Measurements from ENCODE around the gene KCNJ10. TPM values are rescaled to one million over a fixed set of nuclear protein-coding genes. Genes with fewer than 3 reads are reported as not detected.

The KCNJ10 gene
- total RNA-seq, 1 donor from 2014 or later = not detected

GRCh38 chr1:159978107-159978398, 91.9 kb downstream of the KCNJ10 start:
- Mint-ChIP-seq H3K27ac (ENCODE audit: unreplicated experiment) (no peak overlapping the region), H3K4me1 (ENCODE audit: low read depth, unreplicated experiment) (peaks cover 6% of the 10 kb centered on the region), H3K4me3 (ENCODE audit: unreplicated experiment) (no peak overlapping the region), H3K27me3 (ENCODE audit: unreplicated experiment) (peaks cover 2% of the 10 kb centered on the region), H3K36me3 (ENCODE audit: unreplicated experiment) (peaks cover 13% of the 10 kb centered on the region), H3K9me3 (ENCODE audit: unreplicated experiment) (peaks cover 8% of the 10 kb centered on the region)
- no peak for DNase-seq
- TF ChIP-seq, protein P1, sequence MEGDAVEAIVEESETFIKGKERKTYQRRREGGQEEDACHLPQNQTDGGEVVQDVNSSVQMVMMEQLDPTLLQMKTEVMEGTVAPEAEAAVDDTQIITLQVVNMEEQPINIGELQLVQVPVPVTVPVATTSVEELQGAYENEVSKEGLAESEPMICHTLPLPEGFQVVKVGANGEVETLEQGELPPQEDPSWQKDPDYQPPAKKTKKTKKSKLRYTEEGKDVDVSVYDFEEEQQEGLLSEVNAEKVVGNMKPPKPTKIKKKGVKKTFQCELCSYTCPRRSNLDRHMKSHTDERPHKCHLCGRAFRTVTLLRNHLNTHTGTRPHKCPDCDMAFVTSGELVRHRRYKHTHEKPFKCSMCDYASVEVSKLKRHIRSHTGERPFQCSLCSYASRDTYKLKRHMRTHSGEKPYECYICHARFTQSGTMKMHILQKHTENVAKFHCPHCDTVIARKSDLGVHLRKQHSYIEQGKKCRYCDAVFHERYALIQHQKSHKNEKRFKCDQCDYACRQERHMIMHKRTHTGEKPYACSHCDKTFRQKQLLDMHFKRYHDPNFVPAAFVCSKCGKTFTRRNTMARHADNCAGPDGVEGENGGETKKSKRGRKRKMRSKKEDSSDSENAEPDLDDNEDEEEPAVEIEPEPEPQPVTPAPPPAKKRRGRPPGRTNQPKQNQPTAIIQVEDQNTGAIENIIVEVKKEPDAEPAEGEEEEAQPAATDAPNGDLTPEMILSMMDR (IDR thresholded peaks at IDR 0.05; ENCODE audit: partially characterized antibody, unreplicated experiment) = no peak

DNA sequence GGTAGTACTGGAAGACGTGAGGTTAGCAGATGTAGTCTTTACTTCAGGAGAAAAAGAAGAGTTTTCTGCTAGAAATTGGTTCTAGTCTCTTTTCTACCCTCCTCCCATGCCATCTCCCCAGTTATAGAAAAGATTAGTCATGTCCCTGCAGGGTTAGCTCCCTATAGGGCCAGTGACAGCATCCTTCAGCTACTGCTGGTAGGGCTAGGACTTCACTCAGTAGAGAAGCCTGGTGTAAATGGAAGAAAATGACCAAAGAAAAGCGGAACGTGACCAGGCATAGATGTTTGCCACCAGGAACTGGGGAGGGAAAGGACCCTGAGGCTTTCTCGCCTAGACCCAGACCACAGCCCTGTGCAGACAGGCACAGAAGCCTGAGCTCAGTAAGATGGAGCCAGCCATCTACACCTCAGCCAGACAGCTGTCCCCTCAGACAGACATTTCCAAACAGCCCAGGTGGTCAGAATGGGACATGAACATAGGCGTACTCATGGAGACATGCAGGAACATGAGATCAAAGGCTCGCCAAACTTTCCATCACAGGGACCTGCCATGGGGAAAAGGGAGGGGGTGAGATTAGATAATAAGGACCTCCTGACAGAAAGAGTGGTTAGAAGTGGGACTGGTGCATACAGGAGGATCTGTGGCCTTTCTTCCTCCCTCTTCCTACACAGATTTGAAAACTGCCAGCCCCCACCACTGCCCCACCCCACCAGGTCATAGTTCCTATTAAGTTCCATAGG, 92.4 kb downstream of the KCNJ10 start:
- peaks cover 2% of the 10 kb centered on the region for H3K27me3 Mint-ChIP-seq (ENCODE audit: unreplicated experiment)
- no peak for DNase-seq
- peaks cover 6% of the 10 kb centered on the region for H3K4me1 Mint-ChIP-seq (ENCODE audit: low read depth, unreplicated experiment)
- H3K27ac Mint-ChIP-seq (ENCODE audit: unreplicated experiment) = no peak overlapping the region
- no peak overlapping the region for H3K4me3 Mint-ChIP-seq (ENCODE audit: unreplicated experiment)
- H3K36me3 Mint-ChIP-seq (ENCODE audit: unreplicated experiment) = peaks cover 13% of the 10 kb centered on the region
- TF ChIP-seq, protein P1 (IDR thresholded peaks at IDR 0.05; ENCODE audit: partially characterized antibody, unreplicated experiment) = no peak
- peaks cover 8% of the 10 kb centered on the region for H3K9me3 Mint-ChIP-seq (ENCODE audit: unreplicated experiment)

DNA sequence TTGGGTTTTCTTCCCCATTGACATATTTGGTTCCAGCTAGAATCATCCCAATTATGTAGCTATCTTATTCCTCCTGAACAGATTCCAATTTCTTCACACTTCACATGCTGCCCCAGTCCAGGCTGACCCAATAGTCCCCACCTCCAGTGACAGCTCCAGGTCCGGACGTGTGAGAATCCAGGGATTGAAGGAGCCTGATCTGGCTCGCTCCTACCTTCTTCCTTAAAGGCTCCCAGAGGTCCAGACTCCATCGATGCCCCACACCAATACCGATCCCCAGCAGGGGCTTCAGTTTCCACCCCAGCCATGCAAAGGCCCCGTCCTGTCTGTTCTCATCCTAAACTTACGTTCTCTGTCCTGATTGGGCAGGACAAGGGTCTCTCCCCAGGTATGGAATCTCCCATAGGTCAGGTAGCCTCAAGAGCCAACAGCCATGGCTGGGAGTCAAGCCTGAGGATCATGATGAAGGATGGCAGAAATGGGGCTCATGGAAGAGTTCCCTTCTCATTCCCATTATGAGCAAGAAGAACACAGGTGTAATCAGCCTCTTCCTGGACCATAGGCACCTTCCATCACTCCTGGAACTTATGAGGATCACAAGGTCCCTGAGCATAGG, 95.5 kb downstream of the KCNJ10 start:
- Mint-ChIP-seq H3K27ac (ENCODE audit: unreplicated experiment) (no peak overlapping the region), H3K4me1 (ENCODE audit: low read depth, unreplicated experiment) (no peaks in the 10 kb centered on the region), H3K4me3 (ENCODE audit: unreplicated experiment) (no peak overlapping the region), H3K27me3 (ENCODE audit: unreplicated experiment) (peaks cover 2% of the 10 kb centered on the region), H3K36me3 (ENCODE audit: unreplicated experiment) (peaks cover 1% of the 10 kb centered on the region), H3K9me3 (ENCODE audit: unreplicated experiment) (no peaks in the 10 kb centered on the region)
- DNase-seq = no peak
- TF ChIP-seq, protein P1 (IDR thresholded peaks at IDR 0.05; ENCODE audit: partially characterized antibody, unreplicated experiment) = no peak

DNA sequence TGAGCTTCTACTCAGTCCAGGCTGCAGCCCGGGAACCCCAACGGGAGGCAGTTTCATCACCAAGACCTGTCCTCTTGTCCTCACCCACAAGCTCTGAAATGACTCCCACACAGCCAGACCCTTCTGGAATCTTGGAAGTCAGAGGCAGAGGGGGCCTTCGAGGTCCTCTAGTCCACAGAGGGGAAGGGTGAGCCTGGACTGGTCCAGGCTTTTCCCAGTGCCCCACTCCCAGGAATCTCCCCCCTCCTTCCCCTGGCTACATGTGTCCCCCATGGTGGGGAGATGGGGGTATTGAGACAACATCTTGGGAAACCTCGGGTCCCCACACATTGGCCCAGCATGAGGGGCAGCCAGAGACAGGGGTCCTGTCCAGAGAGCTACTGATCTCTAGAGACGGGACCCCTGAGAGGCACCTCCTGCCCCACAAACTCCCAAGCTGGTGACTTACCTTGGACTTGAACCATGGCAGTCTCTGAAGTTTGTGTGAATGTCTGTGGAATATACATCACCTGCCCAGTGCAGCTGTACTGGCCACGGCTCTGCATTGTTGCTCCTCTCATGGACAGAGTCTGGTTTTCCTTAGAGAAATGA, 96.5 kb downstream of the KCNJ10 start:
- peaks cover 2% of the 10 kb centered on the region for H3K27me3 Mint-ChIP-seq (ENCODE audit: unreplicated experiment)
- no peak for DNase-seq
- H3K36me3 Mint-ChIP-seq (ENCODE audit: unreplicated experiment) = no peaks in the 10 kb centered on the region
- no peak overlapping the region for H3K27ac Mint-ChIP-seq (ENCODE audit: unreplicated experiment)
- H3K9me3 Mint-ChIP-seq (ENCODE audit: unreplicated experiment) = no peaks in the 10 kb centered on the region
- no peaks in the 10 kb centered on the region for H3K4me1 Mint-ChIP-seq (ENCODE audit: low read depth, unreplicated experiment)
- H3K4me3 Mint-ChIP-seq (ENCODE audit: unreplicated experiment) = no peak overlapping the region
- TF ChIP-seq, protein P1 (IDR thresholded peaks at IDR 0.05; ENCODE audit: partially characterized antibody, unreplicated experiment) = no peak
